SK-MEL-5 (cell line): Measurements from ENCODE around the gene SEMA6D. TPM values are rescaled to one million over a fixed set of nuclear protein-coding genes. Genes with fewer than 3 reads are reported as not detected.

Source experiments
- DNase-seq: peaks from one replicate; pipeline ENCODE4 v3.0.0-alpha.2; 2016; ENCODE audit warnings: low read depth, low spot score
- in situ Hi-C: cut with HindIII; loops from 2 replicates; pipeline ENCODE4 v1.10.0; 2016; ENCODE audit warnings: low sequenced_read_pairs, high pct_unique_total_duplicates, low pct_unique_long_range_greater_than_20kb
- total RNA-seq: library from RNA; depleted of rRNA; stranded (reverse); fragments of >200 nt; shearing (Covaris generic); gene quantifications from 2 replicates; pipeline ENCODE4 v1.2.3, GENCODE V29; 2014

SEMA6D gene
- total RNA-seq, 1 experiment from 2014 or later = 9.6 TPM

DNA sequence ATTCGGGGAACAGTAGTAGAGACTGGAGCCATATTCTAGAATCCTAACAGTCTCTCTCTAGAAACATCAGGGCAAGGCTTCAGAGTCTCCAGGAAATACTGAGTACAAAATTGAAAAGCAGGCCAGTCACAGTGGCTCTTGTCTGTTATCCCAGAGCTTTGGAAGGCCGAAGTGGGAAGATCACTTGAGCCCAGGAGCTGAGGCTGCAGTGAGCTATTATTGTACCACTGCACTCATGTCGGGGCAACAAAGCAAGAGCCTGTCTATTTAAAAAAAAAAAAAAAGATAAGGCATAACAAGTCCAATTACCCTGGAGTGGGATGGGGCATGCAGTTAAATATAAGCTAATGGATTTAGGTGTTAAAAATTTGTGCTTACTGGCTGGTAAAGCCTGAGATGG, 79.0 kb downstream of the SEMA6D start:
- DNase-seq = no peak
- in situ Hi-C loops = no loop called here

DNA sequence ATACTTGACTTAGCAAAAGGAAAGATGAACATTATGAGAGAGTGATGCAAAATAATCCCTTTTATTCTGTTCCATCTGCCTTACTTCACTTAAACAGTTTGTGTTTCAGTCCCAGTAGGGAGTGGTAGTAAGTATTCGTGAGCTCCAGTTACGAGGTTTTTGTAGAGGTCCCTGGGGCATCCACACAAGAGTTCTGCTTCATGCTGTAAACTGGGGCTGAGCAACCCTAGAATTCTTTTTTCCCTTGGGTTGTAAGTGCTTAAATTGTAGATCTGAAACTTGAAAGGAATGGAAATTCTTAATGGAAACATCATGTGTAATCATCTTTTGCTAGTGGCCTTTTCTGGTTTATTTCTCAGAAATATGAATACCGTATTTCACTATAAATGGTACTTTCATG, 79.5 kb downstream of the SEMA6D start:
- no peak for DNase-seq
- in situ Hi-C loops = no loop called here

DNA sequence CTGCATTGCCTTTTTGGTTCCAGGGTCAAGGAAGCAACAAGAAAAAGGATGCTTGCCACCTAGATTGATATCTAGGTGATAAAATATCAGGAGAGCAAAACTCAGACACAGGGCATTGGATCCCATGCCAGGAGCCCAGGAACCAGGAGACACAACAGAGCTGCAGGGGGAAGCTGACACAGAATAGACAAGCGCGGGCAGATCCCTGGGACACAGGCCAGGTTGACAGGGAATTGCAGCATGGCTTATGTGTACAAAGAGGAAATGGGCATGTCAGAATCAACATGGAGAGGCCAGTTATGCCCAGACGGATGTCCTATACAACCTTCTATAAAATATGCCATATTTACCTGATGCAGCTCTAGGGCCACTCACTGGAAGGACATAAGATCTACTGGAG, 84.2 kb downstream of the SEMA6D start:
- DNase-seq = no peak
- in situ Hi-C loops = no loop called here

DNA sequence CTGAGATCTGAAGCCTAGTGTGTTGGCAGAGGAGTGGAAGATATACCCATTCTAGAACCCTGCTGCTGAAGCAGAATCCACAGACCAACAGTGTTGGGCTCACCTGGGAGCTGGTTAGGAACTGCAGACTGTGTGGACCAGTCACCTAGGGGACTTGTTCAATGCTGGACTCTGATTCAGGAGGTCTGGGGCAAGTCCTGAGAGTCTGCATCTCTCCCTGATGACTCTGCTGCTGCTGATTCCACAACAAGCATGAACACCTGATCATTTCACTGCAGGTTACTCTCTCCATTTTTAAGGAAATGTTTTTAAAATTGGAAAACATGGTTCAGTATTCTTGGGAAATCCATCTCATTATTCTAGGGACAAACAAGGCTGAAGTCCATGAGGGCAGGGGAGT, 84.9 kb downstream of the SEMA6D start:
- in situ Hi-C loops = no loop called here
- DNase-seq = no peak

- no peak for DNase-seq
- in situ Hi-C loops = no loop called here
Observed at GRCh38 chr15:47803767-47804166, 86.5 kb downstream of the SEMA6D start.

GRCh38 chr15:47804733-47805132, 87.4 kb downstream of the SEMA6D start:
- DNase-seq = no peak
- in situ Hi-C loops = no loop called here

DNA sequence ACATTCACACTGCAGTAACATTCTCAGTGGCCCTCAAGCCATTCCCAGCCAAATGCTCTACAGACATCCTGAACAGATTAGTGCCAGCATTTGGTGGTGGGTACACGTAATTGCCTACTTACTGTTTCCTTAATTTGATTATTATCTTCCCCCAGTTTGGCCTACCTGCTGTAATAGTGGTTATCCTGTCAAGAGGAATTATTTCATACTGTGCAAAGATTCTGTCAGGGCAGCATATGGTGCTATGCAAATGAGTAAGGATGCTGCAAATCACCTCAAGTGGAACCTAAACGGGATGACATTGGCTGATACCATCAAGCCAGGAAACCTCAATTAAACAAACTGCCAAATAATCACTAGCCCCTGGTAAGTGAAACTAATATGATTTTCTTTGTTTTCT, 88.7 kb downstream of the SEMA6D start:
- in situ Hi-C loops = no loop called here
- DNase-seq = no peak

GRCh38 chr15:47811172-47811571, 93.9 kb downstream of the SEMA6D start:
- in situ Hi-C loops = no loop called here
- DNase-seq = no peak

GRCh38 chr15:47812470-47812999, 95.2 kb downstream of the SEMA6D start:
- in situ Hi-C loops = no loop called here
- no peak for DNase-seq

- in situ Hi-C loops = no loop called here
- DNase-seq = no peak
Observed at GRCh38 chr15:47813748-47814384, 96.6 kb downstream of the SEMA6D start.

GRCh38 chr15:47814620-47815019, 97.3 kb downstream of the SEMA6D start:
- DNase-seq = no peak
- in situ Hi-C loops = no loop called here

- in situ Hi-C loops = no loop called here
- DNase-seq = no peak
Observed at GRCh38 chr15:47817969-47818548, 100.8 kb downstream of the SEMA6D start.

DNA sequence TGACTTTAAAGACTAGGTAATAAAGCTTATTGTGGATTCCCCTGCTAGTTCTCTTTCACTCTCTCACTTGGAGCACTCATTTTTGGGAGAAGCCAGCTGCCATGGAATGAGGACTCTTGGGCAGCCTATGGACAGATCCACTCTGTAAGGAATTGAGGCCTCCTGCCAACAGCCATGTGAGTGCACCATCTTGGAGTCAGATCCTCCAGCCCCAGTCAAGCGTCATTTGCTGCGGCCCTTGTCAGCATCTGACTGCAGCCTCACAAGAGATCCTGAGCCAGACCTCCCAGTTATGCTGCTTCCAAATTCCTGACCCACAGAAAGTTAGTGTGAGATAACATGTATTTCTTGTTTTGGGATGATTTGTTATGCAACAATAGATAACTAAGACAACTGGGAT, 101.9 kb downstream of the SEMA6D start:
- DNase-seq = no peak
- in situ Hi-C loops = no loop called here

DNA sequence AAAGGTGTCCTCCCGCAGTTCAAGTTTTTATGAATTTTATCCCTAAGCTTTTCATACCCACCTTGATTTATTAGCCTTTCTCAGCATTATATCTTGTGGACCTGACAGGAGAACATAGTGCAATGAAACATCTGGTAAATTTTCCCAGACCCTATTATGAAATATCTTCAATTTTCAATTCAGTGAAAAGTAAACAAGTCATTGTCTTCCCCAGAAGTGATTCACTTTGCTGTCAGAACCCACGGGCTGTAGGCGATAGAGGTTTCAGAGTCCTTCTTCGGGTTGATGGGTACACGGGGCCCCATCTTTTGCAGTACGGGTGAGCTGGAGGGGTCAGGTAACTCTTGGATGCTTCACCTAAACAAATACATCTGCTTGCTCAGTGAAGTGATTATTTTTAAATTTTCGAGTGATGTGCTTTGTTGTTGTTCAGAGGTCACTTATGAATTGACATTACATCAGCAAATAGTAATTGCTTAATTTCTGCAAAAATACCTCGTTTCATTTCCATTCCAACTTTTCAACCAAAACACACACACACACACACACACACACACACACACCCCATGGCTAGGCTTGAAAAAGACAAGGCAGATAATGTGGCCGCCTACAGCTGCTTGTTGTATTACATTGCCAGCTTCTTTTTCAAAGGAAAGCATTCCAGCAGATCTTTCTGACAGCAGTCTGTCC, 102.9 kb downstream of the SEMA6D start:
- no peak for DNase-seq
- in situ Hi-C loops = no loop called here

DNA sequence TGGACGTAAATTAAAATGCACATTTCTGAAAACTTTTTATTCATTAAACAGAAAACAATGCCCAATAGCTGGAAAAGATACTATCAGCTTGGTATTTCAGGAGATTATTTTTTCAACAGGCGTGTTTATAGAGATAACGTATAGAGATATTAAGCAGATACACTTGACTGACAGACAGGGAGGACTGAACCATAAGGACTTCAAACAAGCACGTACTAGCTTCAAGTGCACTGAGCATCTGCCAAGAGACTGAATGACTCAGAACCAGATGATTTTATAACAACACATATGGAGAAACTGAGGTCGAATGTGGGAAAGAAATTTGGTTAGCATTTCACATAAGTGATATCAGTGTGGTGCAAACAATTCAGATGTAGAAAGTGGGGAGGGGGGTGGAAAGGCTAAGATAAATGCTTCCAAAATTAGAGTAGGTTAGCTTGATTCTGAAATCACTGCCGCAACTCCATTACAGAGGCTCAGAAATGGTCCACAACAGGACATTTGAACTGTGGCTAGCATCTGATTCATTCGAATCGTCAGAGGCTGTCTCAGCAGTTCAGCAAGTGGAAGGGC, 103.5 kb downstream of the SEMA6D start:
- in situ Hi-C loops = no loop called here
- DNase-seq = no peak

DNA sequence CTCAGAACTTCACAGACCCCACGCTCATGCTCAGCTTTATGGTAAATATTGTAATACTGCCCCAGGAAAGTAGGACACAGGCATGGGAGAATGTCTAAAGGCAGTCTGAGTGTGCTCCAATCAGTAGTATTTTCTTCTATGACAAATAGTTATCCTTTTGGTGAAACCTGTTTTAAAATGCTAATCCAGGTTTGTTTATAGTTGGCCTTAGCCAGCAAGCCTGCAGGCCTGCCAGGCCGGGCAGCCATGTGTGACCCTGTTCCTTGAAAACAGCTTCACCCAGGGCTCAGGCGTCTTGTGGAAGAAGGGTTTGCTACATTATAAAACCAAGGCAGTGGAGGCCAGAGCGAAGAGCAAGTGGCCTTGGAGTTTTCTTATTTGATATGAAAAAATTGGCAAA, 104.7 kb downstream of the SEMA6D start:
- in situ Hi-C loops = no loop called here
- DNase-seq = no peak
